PC-3 (cell line): ENCODE data around the gene SLC16A7.

Experiments used
- EZH2 ChIP-seq: fragments of 300-600 bp; sonication (generic); IDR thresholded peaks from one replicate; pipeline ENCODE4 v1.6.1; 2017; ENCODE audit warnings: antibody characterized with exemption, mild to moderate bottlenecking, low read length; ENCODE audit not compliant: unreplicated experiment
- EZH2phosphoT487 ChIP-seq: fragments of 300-600 bp; sonication (generic); IDR thresholded peaks from 2 replicates; pipeline ENCODE4 v1.6.1; 2018; ENCODE audit warnings: mild to moderate bottlenecking, antibody characterized with exemption, low read length, borderline replicate concordance
- TF ChIP-seq, protein P1 (sequence below): fragments of 300-600 bp; sonication (generic); conservative IDR thresholded peaks from 2 replicates; pipeline ENCODE4 v1.5.1; 2017; ENCODE audit warnings: antibody characterized with exemption, low read depth, mild to moderate bottlenecking, low read length

DNA sequence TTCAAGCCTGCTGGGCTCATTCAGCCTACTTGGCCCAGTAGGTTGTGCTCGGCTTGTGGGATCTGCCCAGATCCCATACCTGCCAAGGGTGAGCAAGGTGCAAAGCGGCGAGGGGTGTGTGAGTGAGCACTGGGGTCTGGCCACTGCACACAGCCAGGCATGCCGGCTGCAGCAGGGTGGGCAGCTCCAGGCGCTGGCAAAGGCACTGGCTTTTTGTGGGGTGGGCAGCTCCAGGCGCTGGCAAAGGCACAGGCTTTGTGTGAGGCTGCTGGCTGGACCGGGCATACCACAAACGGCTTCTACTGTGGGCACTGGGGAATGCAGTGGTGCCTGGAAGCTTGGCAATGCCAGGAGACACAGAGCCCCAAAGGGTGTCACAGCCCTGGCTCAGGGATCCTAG, 137.4 kb downstream of the SLC16A7 start:
- TF ChIP-seq, protein P1, sequence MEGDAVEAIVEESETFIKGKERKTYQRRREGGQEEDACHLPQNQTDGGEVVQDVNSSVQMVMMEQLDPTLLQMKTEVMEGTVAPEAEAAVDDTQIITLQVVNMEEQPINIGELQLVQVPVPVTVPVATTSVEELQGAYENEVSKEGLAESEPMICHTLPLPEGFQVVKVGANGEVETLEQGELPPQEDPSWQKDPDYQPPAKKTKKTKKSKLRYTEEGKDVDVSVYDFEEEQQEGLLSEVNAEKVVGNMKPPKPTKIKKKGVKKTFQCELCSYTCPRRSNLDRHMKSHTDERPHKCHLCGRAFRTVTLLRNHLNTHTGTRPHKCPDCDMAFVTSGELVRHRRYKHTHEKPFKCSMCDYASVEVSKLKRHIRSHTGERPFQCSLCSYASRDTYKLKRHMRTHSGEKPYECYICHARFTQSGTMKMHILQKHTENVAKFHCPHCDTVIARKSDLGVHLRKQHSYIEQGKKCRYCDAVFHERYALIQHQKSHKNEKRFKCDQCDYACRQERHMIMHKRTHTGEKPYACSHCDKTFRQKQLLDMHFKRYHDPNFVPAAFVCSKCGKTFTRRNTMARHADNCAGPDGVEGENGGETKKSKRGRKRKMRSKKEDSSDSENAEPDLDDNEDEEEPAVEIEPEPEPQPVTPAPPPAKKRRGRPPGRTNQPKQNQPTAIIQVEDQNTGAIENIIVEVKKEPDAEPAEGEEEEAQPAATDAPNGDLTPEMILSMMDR, result no peak
- TF ChIP-seq EZH2phosphoT487, result no peak
- TF ChIP-seq EZH2, result no peak
